Astrocyte (in vitro differentiated cells and primary cell): Measurements from ENCODE around the gene RAB26.

ENCODE experiments used
- CTCF ChIP-seq: IDR thresholded peaks from 2 replicates; pipeline ENCODE4 v1.5.1; 2011; ENCODE audit warnings: low read depth, mild to moderate bottlenecking, inconsistent platforms, low read length, moderate library complexity; ENCODE audit not compliant: insufficient read depth
- EZH2 ChIP-seq: IDR thresholded peaks from 2 replicates; pipeline ENCODE4 v1.6.1; 2012; ENCODE audit warnings: mild to moderate bottlenecking, low read length, inconsistent platforms; ENCODE audit not compliant: insufficient read depth

- TF ChIP-seq CTCF (no peak), EZH2 (no peak)
Observed at GRCh38 chr16:2190002-2190658, 41.7 kb downstream of the RAB26 start.
